ENCODE results near the gene PASK. TPM values are rescaled to one million over a fixed set of nuclear protein-coding genes. Genes with fewer than 3 reads are reported as not detected.

PASK gene
- total and polyA plus RNA-seq, 2 experiments from 2014 or later, result 7.0 to 11.9 TPM

DNA sequence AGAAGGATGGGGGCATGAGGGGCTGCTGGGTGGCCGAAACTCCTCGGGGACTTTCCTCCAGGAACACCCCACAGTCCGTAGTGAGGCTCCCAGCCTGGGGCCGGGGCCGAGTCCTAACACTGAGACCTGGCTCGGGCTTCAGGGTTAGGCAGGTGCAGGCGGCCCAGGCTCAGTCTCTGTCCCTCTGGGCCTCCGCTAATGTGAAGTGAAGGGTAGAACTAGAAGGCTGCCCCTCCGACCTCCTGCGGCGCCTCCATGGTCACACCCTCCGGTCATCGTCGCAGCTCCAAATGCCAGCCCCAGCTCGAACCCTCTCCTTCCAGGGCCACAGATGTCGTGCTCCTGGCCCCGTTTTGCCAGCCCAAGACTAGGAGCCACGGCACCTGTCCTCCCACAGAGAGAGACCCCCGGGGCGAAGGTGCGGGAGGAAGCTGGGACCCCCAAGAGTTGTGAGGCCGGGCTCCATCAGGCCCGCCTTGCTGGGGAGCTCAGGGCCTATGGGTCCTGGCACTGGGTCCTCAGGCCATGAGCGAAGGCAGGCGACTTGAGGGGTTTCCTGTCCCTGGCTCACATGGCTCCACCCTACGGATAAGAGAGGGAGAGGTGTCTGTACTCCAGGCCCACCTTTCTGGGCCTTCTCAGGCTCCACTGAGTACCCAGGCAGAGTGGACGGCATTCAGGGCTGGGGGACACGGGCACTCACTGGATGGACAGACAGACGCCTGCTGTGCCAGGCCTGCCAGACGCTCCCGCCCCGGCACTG, 40.0 kb upstream of the PASK start:
- Histone ChIP-seq H3K9me3 (ENCODE audit: low read depth) (no peaks in the 10 kb centered on the region), H3K4me1 (ENCODE audit: low read depth) (no peaks in the 10 kb centered on the region), H3K27me3 (no peaks in the 10 kb centered on the region), H3K36me3 (no peaks in the 10 kb centered on the region), H3K4me3 (no peak overlapping the region), H3K27ac (no peak overlapping the region)
- TF ChIP-seq, protein P1, sequence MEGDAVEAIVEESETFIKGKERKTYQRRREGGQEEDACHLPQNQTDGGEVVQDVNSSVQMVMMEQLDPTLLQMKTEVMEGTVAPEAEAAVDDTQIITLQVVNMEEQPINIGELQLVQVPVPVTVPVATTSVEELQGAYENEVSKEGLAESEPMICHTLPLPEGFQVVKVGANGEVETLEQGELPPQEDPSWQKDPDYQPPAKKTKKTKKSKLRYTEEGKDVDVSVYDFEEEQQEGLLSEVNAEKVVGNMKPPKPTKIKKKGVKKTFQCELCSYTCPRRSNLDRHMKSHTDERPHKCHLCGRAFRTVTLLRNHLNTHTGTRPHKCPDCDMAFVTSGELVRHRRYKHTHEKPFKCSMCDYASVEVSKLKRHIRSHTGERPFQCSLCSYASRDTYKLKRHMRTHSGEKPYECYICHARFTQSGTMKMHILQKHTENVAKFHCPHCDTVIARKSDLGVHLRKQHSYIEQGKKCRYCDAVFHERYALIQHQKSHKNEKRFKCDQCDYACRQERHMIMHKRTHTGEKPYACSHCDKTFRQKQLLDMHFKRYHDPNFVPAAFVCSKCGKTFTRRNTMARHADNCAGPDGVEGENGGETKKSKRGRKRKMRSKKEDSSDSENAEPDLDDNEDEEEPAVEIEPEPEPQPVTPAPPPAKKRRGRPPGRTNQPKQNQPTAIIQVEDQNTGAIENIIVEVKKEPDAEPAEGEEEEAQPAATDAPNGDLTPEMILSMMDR (IDR thresholded peaks at IDR 0.05; ENCODE audit: low read depth, low read length), result no peak
- no peak for DNase-seq (ENCODE audit: low read depth in 1 of 2, low spot score in 1 of 2)

DNA sequence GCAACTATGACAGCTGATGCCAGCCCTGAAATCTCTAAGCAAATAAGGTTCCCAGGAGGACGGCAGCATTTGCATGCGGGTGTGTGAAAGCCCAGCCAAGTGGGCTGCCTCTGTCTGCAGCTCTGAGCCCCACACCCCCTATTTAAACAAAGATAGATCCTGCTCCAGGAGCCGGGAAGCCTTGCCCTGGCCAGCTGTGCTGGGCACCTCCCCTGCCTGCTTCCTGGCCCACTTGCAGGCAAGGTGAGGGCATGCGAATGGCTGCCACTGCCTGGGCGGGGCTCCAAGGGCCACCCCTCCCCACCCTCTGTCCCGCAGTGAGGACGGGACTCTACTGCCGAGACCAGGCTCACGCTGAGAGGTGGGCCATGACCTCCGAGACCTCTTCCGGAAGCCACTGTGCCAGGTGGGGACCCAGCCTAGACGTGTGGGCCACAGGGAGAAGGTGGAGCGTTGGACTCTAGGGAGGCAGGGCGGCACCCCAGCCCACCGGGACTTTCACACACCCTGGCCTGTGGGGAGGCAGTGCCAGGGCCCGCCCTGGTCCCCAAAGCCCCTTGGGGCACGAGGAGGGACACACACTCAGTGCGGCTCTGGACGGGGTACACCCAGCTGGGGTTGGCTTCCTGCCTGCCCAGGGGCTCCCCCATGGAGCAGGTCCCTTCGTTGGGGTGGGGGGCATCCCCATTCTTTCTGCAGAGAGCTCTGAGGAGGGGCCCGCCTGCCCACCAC, 39.3 kb upstream of the PASK start, which contains the start of gene ANO7:
ANO7 (plus strand) TSS at position 317 of the 732 bp plus-strand sequence. CDS start 1,387 bp downstream, outside the sequence.
- Histone ChIP-seq H3K27me3 (no peaks in the 10 kb centered on the region), H3K9me3 (ENCODE audit: low read depth) (no peaks in the 10 kb centered on the region), H3K4me1 (ENCODE audit: low read depth) (no peaks in the 10 kb centered on the region), H3K36me3 (no peaks in the 10 kb centered on the region), H3K4me3 (no peak within 1 kb of the TSS), H3K27ac (no peak within 1 kb of the TSS)
- TF ChIP-seq, protein P1 (IDR thresholded peaks at IDR 0.05; ENCODE audit: low read depth, low read length), result no peak
- no peak for DNase-seq (ENCODE audit: low read depth in 1 of 2, low spot score in 1 of 2)

DNA sequence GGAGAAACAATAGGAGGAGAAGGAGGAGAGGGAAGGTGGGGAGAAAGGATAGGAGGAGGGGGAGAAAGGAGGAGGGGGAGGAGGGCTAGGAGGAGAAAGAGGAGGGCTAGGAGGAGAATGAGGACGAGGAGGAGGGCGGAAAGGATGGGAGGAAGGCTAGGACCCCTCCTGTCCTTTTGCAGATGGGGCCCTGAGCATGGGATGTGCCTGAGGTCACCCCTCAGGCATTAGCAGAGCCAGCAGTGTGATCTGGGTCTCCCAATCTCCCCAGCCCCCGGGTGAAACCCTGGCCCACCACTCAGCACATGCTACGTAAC, 38.6 kb upstream of the PASK start:
- TF ChIP-seq, protein P1 (IDR thresholded peaks at IDR 0.05; ENCODE audit: low read depth, low read length), result no peak
- Histone ChIP-seq H3K4me1 (ENCODE audit: low read depth) (no peaks in the 10 kb centered on the region), H3K27me3 (no peaks in the 10 kb centered on the region), H3K4me3 (no peak overlapping the region), H3K9me3 (ENCODE audit: low read depth) (no peaks in the 10 kb centered on the region), H3K36me3 (peaks cover 3% of the 10 kb centered on the region), H3K27ac (no peak overlapping the region)
- no peak for DNase-seq (ENCODE audit: low read depth in 1 of 2, low spot score in 1 of 2)

DNA sequence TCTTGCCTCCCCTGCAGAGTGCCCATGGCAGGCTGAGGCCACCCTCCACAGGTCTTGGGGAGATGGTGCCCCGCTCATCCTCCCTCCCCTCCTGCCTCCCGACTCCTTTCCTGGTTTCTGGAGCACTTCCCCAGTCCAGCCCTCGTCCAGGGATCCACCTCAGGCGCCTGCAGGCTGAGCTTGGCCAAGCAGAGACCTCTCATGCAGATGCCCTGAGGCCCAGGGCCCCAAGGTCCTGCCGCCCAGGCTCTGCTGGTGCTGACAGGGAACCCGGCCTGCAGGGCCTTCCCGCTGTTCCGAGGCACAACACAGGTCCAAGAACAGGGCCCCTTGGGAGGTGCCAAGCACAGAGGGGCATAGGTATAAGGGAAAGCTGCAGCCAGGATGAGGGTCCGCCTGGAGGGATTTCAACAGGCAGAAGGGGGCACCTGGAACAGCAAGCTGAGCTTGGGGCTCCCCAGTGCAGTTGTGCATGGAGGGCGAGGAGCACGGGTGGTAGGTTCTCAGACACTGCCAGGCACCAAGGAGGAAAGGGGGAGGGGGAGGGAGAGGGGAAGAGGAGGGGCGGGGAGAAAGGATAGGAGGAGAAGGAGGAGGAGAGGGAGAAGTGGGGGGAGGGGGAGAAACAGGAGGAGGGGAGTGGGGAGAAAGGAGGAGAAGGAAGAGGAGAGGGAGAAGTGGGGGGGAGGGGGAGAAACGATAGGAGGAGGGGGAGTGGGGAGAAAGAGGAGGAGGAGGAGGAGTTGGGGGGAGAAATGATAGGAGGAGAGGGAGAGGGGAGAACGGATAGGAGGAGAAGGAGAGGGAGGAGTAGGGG, 38.0 kb upstream of the PASK start:
- TF ChIP-seq, protein P1 (IDR thresholded peaks at IDR 0.05; ENCODE audit: low read depth, low read length), result no peak
- no peaks in the 10 kb centered on the region for H3K27me3 ChIP-seq
- H3K4me3 ChIP-seq, result no peak overlapping the region
- no peaks in the 10 kb centered on the region for H3K9me3 ChIP-seq (ENCODE audit: low read depth)
- no peak for DNase-seq (ENCODE audit: low read depth in 1 of 2, low spot score in 1 of 2)
- no peak overlapping the region for H3K27ac ChIP-seq
- no peaks in the 10 kb centered on the region for H3K4me1 ChIP-seq (ENCODE audit: low read depth)
- H3K36me3 ChIP-seq, result peaks cover 4% of the 10 kb centered on the region

DNA sequence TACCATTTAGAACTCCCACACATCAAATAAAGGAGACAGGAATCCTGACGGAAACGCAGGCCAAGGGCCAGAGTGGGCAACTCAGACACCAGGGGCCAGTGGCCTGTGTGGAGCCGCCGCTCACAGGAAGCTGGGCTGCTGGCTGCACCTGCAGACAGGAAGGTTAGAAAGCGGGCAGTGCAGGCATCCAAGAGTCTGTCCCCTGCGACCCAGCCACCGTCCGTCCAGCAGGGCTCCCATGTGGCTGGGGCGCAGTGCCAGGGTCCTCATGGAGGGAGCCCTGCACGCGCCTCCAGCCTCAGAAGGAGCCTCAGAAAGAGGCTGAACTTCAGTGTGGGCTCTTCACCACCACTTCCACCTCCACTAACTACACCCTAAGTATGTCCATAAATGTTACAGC, 36.7 kb upstream of the PASK start:
- TF ChIP-seq, protein P1 (IDR thresholded peaks at IDR 0.05; ENCODE audit: low read depth, low read length), result no peak
- Histone ChIP-seq H3K36me3 (peaks cover 4% of the 10 kb centered on the region), H3K27me3 (no peaks in the 10 kb centered on the region), H3K9me3 (ENCODE audit: low read depth) (no peaks in the 10 kb centered on the region), H3K27ac (no peak overlapping the region), H3K4me3 (no peak overlapping the region), H3K4me1 (ENCODE audit: low read depth) (no peaks in the 10 kb centered on the region)
- DNase-seq (ENCODE audit: low read depth in 1 of 2, low spot score in 1 of 2), result no peak

All from cardiac muscle cell (in vitro differentiated cells and primary cell).